ENCODE measurements around the gene C4BPB.

DNA sequence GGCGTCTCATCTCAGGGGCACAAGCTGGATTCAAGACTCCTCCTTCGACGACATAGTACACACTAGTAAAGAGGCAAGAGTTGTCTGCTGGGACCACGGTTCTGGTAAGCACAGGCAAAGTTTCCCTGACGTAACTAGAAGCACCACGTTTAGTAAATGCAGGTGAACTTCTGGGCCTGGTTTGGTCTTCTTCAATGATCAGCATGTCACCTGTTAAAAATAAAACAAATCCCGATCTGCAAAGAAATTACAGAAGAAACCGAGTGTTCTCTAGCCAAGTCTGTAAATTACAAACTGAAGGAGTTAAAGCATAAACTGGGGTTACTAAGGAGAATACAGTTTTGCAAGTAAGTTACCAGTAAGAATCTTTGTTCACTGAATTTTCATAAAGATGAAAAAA, 39.1 kb upstream of the C4BPB start:
- TF ChIP-seq HDAC6 (IDR thresholded peaks at IDR 0.05; ENCODE audit: low read depth, low read length) (no peak), JUND (IDR thresholded peaks at IDR 0.05; ENCODE audit: low read length) (no peak), EZH2 (IDR thresholded peaks at IDR 0.05; ENCODE audit: low read depth, low read length, severe bottlenecking) (no peak)
- TF ChIP-seq, protein P1, sequence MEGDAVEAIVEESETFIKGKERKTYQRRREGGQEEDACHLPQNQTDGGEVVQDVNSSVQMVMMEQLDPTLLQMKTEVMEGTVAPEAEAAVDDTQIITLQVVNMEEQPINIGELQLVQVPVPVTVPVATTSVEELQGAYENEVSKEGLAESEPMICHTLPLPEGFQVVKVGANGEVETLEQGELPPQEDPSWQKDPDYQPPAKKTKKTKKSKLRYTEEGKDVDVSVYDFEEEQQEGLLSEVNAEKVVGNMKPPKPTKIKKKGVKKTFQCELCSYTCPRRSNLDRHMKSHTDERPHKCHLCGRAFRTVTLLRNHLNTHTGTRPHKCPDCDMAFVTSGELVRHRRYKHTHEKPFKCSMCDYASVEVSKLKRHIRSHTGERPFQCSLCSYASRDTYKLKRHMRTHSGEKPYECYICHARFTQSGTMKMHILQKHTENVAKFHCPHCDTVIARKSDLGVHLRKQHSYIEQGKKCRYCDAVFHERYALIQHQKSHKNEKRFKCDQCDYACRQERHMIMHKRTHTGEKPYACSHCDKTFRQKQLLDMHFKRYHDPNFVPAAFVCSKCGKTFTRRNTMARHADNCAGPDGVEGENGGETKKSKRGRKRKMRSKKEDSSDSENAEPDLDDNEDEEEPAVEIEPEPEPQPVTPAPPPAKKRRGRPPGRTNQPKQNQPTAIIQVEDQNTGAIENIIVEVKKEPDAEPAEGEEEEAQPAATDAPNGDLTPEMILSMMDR (IDR thresholded peaks at IDR 0.05; ENCODE audit: control extremely low read depth in 1 of 3, insufficient read depth in 1 of 3, low read depth in 1 of 3, low read length in 3 of 3): no peak

Data from H1 (cell line).